Panc1 (cell line): ENCODE data around the gene AOAH. TPM values are rescaled to one million over a fixed set of nuclear protein-coding genes. Genes with fewer than 3 reads are reported as not detected.

Experiments used
- ATAC-seq: fragments of 200-7000 bp; cut with Tn5 transposase; 2 replicates; pipeline ENCODE4 v1.9.1; 2020; ENCODE audit warnings: mild to moderate bottlenecking, moderate library complexity
- BruUV-seq: library from RNA; stranded (reverse); fragments of 400-500 nt; replicated peaks from 2 replicates; lab custom pipeline; 2021; lab: Mats Ljungman, UMichigan
- CTCF ChIA-PET: fragments of 300-600 bp; sonication (Branson Sonifier 250); formaldehyde crosslinking; loops from one replicate; lab custom pipeline; 2022; ENCODE audit warnings: antibody characterized with exemption; lab: Charles Lee
- POLR2A ChIA-PET: fragments of 300-600 bp; sonication (Branson Sonifier 250); formaldehyde crosslinking; loops from one replicate; lab custom pipeline; 2022; ENCODE audit warnings: antibody characterized with exemption; lab: Charles Lee
- DNase-seq: peaks from one replicate; pipeline ENCODE4 v3.0.0-alpha.2; 2010; ENCODE audit warnings: low read depth, low spot score
- H3K27ac ChIP-seq: 2 replicates; pipeline ENCODE4 v1.5.1; 2011; ENCODE audit warnings: mild to moderate bottlenecking, low read length, inconsistent platforms
- H3K27me3 ChIP-seq: fragments of 200-500 bp; sonication (Bioruptor generic); 2 replicates; pipeline ENCODE4 v1.6.0; 2014; ENCODE audit warnings: low read length, inconsistent platforms; ENCODE audit not compliant: control insufficient read depth, insufficient read depth
- H3K36me3 ChIP-seq: fragments of 200-500 bp; sonication (Bioruptor generic); 2 replicates; pipeline ENCODE4 v1.5.1; 2014; ENCODE audit warnings: inconsistent platforms, mild to moderate bottlenecking, low read length, moderate library complexity; ENCODE audit not compliant: control insufficient read depth, insufficient read depth
- H3K4me1 ChIP-seq: 2 replicates; pipeline ENCODE4 v1.5.1; 2011; ENCODE audit warnings: inconsistent platforms, mild to moderate bottlenecking, low read length, moderate library complexity; ENCODE audit not compliant: control insufficient read depth, insufficient read depth
- H3K4me3 ChIP-seq, 2 experiments: 2 replicates each; pipeline ENCODE4 v1.5.1; 2011 to 2012; ENCODE audit warnings: low read depth in 2 of 2, low read length in 2 of 2, mild to moderate bottlenecking in 2 of 2, inconsistent platforms in 1 of 2, moderate library complexity in 1 of 2
- H3K9me3 ChIP-seq: fragments of 200-500 bp; sonication (Bioruptor generic); 2 replicates; pipeline ENCODE4 v1.5.1; 2014; ENCODE audit warnings: low read depth, mild to moderate bottlenecking, inconsistent platforms, low read length, moderate library complexity; ENCODE audit not compliant: control insufficient read depth, insufficient read depth
- POLR2AphosphoS5 ChIP-seq: IDR thresholded peaks from 2 replicates; pipeline ENCODE4 v1.6.1; 2012; ENCODE audit warnings: mild to moderate bottlenecking, low read depth, low read length, moderate library complexity
- SIN3A ChIP-seq: IDR thresholded peaks from 2 replicates; pipeline ENCODE4 v1.6.1; 2012; ENCODE audit warnings: low read depth, mild to moderate bottlenecking, low read length, moderate library complexity, borderline replicate concordance; ENCODE audit not compliant: insufficient read depth
- TCF7L2 ChIP-seq: IDR thresholded peaks from 2 replicates; pipeline ENCODE4 v1.6.1; 2011; ENCODE audit warnings: mild to moderate bottlenecking, low read depth, low read length, inconsistent platforms
- in situ Hi-C: cut with HindIII; loops from 2 replicates; pipeline ENCODE4 v1.10.0; 2016; ENCODE audit warnings: low sequenced_read_pairs, low pct_unique_long_range_greater_than_20kb
- intact Hi-C: fragments of 100-400 bp; cut with micrococcal nuclease; formaldehyde crosslinking; loops from one replicate; pipeline ENCODE4 v1.10.0; 2022; ENCODE audit not compliant: unreplicated experiment
- total RNA-seq: library from RNA; stranded (reverse); gene quantifications from one replicate; pipeline ENCODE4 v1.2.1, GENCODE V29; 2021; ENCODE audit not compliant: unreplicated experiment
- TF ChIP-seq, protein P1 (sequence below), 2 experiments: IDR thresholded peaks; 2 replicates each; pipeline ENCODE4 v1.6.1; 2011 to 2012; ENCODE audit warnings: low read depth in 2 of 2, control low read depth in 1 of 2, low read length in 1 of 2, mild to moderate bottlenecking in 1 of 2, moderate library complexity in 1 of 2; ENCODE audit not compliant: insufficient read depth in 1 of 2
- TF ChIP-seq, protein P2 (sequence below): fragments of 450-650 bp; IDR thresholded peaks from 2 replicates; pipeline ENCODE4 v1.5.1; 2017; ENCODE audit warnings: mild to moderate bottlenecking

Gene AOAH
- total RNA-seq, 1 experiment from 2014 or later: 0.31 TPM

DNA sequence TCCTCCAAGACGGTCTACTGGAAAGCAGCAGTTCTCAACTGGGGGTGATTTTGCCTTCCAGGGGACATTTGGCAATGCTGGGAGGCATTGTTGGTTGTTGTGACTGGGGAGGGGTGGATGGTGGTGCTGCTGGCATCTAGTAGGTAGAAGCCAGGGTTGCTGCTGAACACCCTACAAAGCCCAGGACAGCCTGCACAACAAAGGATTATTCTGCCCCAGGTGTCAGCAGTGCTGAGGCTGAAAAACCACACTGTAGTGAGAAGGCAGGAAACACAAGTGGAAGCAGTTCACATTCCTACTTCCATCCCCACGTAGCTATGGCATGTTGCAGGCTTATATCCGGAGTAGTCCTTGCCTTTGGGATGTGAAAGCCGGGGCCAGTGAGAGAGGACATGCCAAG, 86.9 kb downstream of the AOAH start:
- Histone ChIP-seq H3K27me3 (no peaks in the 10 kb centered on the region), H3K36me3 (no peaks in the 10 kb centered on the region), H3K9me3 (no peaks in the 10 kb centered on the region), H3K27ac (no peak overlapping the region), H3K4me1 (no peaks in the 10 kb centered on the region), H3K4me3 (no peak overlapping the region)
- CTCF ChIA-PET: no interaction called here
- intact Hi-C loops: no loop called here
- no peak for DNase-seq
- TF ChIP-seq, protein P1, sequence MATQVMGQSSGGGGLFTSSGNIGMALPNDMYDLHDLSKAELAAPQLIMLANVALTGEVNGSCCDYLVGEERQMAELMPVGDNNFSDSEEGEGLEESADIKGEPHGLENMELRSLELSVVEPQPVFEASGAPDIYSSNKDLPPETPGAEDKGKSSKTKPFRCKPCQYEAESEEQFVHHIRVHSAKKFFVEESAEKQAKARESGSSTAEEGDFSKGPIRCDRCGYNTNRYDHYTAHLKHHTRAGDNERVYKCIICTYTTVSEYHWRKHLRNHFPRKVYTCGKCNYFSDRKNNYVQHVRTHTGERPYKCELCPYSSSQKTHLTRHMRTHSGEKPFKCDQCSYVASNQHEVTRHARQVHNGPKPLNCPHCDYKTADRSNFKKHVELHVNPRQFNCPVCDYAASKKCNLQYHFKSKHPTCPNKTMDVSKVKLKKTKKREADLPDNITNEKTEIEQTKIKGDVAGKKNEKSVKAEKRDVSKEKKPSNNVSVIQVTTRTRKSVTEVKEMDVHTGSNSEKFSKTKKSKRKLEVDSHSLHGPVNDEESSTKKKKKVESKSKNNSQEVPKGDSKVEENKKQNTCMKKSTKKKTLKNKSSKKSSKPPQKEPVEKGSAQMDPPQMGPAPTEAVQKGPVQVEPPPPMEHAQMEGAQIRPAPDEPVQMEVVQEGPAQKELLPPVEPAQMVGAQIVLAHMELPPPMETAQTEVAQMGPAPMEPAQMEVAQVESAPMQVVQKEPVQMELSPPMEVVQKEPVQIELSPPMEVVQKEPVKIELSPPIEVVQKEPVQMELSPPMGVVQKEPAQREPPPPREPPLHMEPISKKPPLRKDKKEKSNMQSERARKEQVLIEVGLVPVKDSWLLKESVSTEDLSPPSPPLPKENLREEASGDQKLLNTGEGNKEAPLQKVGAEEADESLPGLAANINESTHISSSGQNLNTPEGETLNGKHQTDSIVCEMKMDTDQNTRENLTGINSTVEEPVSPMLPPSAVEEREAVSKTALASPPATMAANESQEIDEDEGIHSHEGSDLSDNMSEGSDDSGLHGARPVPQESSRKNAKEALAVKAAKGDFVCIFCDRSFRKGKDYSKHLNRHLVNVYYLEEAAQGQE (IDR thresholded peaks at IDR 0.05; ENCODE audit: insufficient read depth in 1 of 2, low read depth in 2 of 2, low read length in 1 of 2): no peak
- no peak for TF ChIP-seq SIN3A
- no peak for TF ChIP-seq TCF7L2
- TF ChIP-seq POLR2AphosphoS5: no peak
- TF ChIP-seq, protein P2, sequence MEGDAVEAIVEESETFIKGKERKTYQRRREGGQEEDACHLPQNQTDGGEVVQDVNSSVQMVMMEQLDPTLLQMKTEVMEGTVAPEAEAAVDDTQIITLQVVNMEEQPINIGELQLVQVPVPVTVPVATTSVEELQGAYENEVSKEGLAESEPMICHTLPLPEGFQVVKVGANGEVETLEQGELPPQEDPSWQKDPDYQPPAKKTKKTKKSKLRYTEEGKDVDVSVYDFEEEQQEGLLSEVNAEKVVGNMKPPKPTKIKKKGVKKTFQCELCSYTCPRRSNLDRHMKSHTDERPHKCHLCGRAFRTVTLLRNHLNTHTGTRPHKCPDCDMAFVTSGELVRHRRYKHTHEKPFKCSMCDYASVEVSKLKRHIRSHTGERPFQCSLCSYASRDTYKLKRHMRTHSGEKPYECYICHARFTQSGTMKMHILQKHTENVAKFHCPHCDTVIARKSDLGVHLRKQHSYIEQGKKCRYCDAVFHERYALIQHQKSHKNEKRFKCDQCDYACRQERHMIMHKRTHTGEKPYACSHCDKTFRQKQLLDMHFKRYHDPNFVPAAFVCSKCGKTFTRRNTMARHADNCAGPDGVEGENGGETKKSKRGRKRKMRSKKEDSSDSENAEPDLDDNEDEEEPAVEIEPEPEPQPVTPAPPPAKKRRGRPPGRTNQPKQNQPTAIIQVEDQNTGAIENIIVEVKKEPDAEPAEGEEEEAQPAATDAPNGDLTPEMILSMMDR: no peak
- no TSS peak for BruUV-seq
- ATAC-seq: no peak
- POLR2A ChIA-PET: no interaction called here
- in situ Hi-C loops: no loop called here

DNA sequence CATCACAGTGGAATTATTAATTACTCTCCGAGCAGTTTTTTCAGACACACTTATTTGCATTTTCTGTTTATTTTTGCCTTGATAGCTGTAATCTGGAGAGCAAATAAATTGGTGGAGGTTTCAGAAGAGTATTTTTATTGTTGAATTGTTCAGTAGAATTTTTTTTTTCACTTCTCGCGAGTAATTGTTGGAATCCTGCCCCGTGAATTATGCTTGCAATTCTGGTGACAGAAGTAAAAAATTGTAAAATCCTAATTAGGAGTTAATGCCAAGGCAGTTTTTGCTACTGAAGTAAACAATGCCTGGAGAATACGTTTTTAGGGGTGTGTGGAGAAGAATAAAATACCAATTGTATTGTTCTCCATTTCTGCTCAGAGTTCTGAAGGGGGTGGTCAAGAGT, 88.2 kb downstream of the AOAH start:
- Histone ChIP-seq H3K27ac (no peak overlapping the region), H3K4me3 (no peak overlapping the region), H3K4me1 (no peaks in the 10 kb centered on the region), H3K9me3 (no peaks in the 10 kb centered on the region), H3K36me3 (no peaks in the 10 kb centered on the region), H3K27me3 (no peaks in the 10 kb centered on the region)
- no peak for ATAC-seq
- ChIA-PET CTCF (no interaction called here), POLR2A (no interaction called here)
- in situ Hi-C loops: no loop called here
- intact Hi-C loops: no loop called here
- TF ChIP-seq SIN3A (no peak), TCF7L2 (no peak), POLR2AphosphoS5 (no peak)
- TF ChIP-seq, protein P2: no peak
- TF ChIP-seq, protein P1 (IDR thresholded peaks at IDR 0.05; ENCODE audit: insufficient read depth in 1 of 2, low read depth in 2 of 2, low read length in 1 of 2): no peak
- no peak for DNase-seq
- no TSS peak for BruUV-seq
